Measurements from ENCODE around the gene RNF144A. TPM values are rescaled to one million over a fixed set of nuclear protein-coding genes. Genes with fewer than 3 reads are reported as not detected.
A peak's percentile ranks its signal among the peaks of the same experiment; 100 is the strongest.

RNF144A gene
- total and polyA plus RNA-seq, 2 experiments from 2014 or later = 2.8 to 14.7 TPM

DNA sequence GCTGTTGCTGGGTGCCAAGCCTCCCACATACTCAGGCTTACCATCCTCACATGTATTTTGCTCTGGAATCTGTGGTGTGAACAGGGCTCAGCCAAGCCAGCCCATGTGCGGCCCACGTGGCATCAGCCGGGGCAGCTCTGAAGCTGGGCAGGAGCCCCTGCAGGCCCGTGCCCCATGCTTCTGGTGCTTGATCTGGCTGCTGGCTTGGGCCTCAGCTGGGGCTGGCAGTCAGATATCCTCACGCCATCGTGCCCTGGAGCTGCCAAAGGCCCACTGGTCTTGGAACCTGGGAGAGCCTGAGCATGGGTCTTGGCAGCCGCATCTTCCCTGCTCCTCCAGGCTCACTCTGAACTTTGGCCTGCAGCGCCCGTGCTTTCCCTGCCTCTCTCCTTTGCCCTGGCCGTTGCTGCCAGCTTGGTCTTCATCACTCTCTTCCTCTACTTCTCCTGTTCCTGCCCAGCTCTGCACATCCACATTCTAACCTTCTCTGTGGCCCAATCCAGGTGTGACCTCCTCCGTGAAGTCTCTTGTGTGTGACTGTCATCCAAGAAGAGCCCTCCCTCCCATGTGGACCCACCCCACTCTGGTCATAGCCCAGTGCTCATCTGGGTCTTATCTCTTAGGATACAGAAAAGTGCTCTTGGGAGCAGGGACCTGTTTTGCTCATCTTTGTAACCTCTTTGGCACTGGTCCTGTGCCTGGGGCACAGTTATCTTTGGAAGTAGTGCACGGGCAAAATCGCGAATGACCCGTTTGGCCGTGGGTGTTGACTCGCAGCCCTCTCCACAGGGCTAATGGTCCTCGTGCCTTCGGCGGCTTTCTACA is 116.1 kb downstream of the RNF144A start:
- no peak overlapping the region for H3K27ac Mint-ChIP-seq
- no peaks in the 10 kb centered on the region for H3K27me3 ChIP-seq (ENCODE audit: insufficient read depth)
- no peaks in the 10 kb centered on the region for H3K36me3 ChIP-seq (ENCODE audit: insufficient read depth)
- H3K4me1 Mint-ChIP-seq = no peaks in the 10 kb centered on the region; the same call in 2 of the 3 replicates
- H3K4me3 ChIP-seq = no peak overlapping the region
- no peak overlapping the region for H3K4me2 ChIP-seq
- no peaks in the 10 kb centered on the region for H3K4me1 ChIP-seq (ENCODE audit: insufficient read depth)
- H3K9me3 Mint-ChIP-seq = no peaks in the 10 kb centered on the region
- H3F3A ChIP-seq (replicated peaks; ENCODE audit: low read depth) = no peaks in the 10 kb centered on the region
- H2AFZ ChIP-seq = no peak overlapping the region
- DNase-seq (ENCODE audit: low spot score) (no peak), ATAC-seq (no peak)
- peaks cover 2% of the 10 kb centered on the region for H3K27me3 Mint-ChIP-seq (ENCODE audit: insufficient read depth, low read depth, poor library complexity)
- H4K20me1 ChIP-seq (replicated peaks; ENCODE audit: insufficient read depth) = no peaks in the 10 kb centered on the region
- H3K79me2 ChIP-seq (replicated peaks; ENCODE audit: insufficient read depth) = no peaks in the 10 kb centered on the region
- peaks cover 12% of the 10 kb centered on the region; the same call in 2 of the 3 replicates for H3K36me3 Mint-ChIP-seq (ENCODE audit: low read depth)
- H3K27ac ChIP-seq (ENCODE audit: low read depth) = no peak overlapping the region
- TF ChIP-seq ZNF114 (CRISPR knock-in tag; IDR thresholded peaks at IDR 0.05) = no peak
- TF ChIP-seq, protein P1, sequence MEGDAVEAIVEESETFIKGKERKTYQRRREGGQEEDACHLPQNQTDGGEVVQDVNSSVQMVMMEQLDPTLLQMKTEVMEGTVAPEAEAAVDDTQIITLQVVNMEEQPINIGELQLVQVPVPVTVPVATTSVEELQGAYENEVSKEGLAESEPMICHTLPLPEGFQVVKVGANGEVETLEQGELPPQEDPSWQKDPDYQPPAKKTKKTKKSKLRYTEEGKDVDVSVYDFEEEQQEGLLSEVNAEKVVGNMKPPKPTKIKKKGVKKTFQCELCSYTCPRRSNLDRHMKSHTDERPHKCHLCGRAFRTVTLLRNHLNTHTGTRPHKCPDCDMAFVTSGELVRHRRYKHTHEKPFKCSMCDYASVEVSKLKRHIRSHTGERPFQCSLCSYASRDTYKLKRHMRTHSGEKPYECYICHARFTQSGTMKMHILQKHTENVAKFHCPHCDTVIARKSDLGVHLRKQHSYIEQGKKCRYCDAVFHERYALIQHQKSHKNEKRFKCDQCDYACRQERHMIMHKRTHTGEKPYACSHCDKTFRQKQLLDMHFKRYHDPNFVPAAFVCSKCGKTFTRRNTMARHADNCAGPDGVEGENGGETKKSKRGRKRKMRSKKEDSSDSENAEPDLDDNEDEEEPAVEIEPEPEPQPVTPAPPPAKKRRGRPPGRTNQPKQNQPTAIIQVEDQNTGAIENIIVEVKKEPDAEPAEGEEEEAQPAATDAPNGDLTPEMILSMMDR (conservative IDR thresholded peaks at IDR 0.05; ENCODE audit: low read depth in 2 of 2) = no peak
- no peak for TF ChIP-seq JUNB (IDR thresholded peaks at IDR 0.05; ENCODE audit: unreplicated experiment)
- no peak for TF ChIP-seq EZH2 (IDR thresholded peaks at IDR 0.05; ENCODE audit: low read depth, unreplicated experiment)
- no peak for TF ChIP-seq ZNF331 (CRISPR knock-in tag; IDR thresholded peaks at IDR 0.05; ENCODE audit: low read depth)
- TF ChIP-seq, protein P2, sequence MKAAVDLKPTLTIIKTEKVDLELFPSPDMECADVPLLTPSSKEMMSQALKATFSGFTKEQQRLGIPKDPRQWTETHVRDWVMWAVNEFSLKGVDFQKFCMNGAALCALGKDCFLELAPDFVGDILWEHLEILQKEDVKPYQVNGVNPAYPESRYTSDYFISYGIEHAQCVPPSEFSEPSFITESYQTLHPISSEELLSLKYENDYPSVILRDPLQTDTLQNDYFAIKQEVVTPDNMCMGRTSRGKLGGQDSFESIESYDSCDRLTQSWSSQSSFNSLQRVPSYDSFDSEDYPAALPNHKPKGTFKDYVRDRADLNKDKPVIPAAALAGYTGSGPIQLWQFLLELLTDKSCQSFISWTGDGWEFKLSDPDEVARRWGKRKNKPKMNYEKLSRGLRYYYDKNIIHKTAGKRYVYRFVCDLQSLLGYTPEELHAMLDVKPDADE (IDR thresholded peaks at IDR 0.05) = no peak
- no peak for TF ChIP-seq CREB1 (CRISPR knock-in tag; IDR thresholded peaks at IDR 0.05; ENCODE audit: low read depth)
- no peak for TF ChIP-seq NANOG (IDR thresholded peaks at IDR 0.05; ENCODE audit: borderline replicate concordance)
- no peak for TF ChIP-seq POLR2AphosphoS5 (IDR thresholded peaks at IDR 0.05; ENCODE audit: low read depth)
- H3K4me3 Mint-ChIP-seq = no peak overlapping the region
- no peaks in the 10 kb centered on the region for H3K9me2 ChIP-seq (ENCODE audit: insufficient read depth)

DNA sequence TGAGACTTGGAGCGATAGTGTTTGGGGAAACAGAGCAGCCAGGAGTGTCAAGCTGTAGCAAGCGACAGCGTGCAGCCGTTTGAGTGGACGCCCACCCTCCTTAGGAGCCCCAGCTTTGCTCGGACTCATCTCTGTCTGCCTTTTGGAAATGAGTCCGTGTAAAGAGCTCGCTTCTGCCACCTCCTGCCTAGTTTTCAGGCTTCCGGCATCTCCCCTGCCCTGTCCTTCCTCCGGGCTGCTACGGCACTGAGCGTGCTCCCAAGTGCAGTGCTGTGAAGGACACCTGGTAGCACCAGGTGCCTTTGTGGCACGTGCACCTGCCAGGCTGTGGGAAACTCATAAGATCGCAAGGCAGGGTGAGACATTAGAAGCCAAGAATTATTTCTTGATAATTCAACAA is 117.1 kb downstream of the RNF144A start:
- H3K79me2 ChIP-seq (replicated peaks; ENCODE audit: insufficient read depth) = no peaks in the 10 kb centered on the region
- ATAC-seq (peak; percentile 74), DNase-seq (ENCODE audit: low spot score) (peak; percentile 49)
- H3K36me3 ChIP-seq (ENCODE audit: insufficient read depth) = no peaks in the 10 kb centered on the region
- H3K4me2 ChIP-seq = no peak overlapping the region
- no peaks in the 10 kb centered on the region for H3K4me1 ChIP-seq (ENCODE audit: insufficient read depth)
- no peaks in the 10 kb centered on the region for H3K9me2 ChIP-seq (ENCODE audit: insufficient read depth)
- no peaks in the 10 kb centered on the region for H3K27me3 ChIP-seq (ENCODE audit: insufficient read depth)
- H3K4me3 Mint-ChIP-seq = no peak overlapping the region
- peaks cover 14% of the 10 kb centered on the region; the same call in 2 of the 3 replicates for H3K36me3 Mint-ChIP-seq (ENCODE audit: low read depth)
- H3K27me3 Mint-ChIP-seq (ENCODE audit: insufficient read depth, low read depth, poor library complexity) = peaks cover 2% of the 10 kb centered on the region
- no peaks in the 10 kb centered on the region for H4K20me1 ChIP-seq (replicated peaks; ENCODE audit: insufficient read depth)
- H3K27ac ChIP-seq (ENCODE audit: low read depth) = no peak overlapping the region
- TF ChIP-seq, protein P1 (conservative IDR thresholded peaks at IDR 0.05; ENCODE audit: low read depth in 2 of 2) = peak in 1 of 2 experiments; percentile 61; a peak in 3 of 4 replicates
- no peak for TF ChIP-seq JUNB (IDR thresholded peaks at IDR 0.05; ENCODE audit: unreplicated experiment)
- H3K4me3 ChIP-seq = no peak overlapping the region
- H3K27ac Mint-ChIP-seq = peak overlapping the region; percentile 26; the same call in 1 of the 2 replicates
- no peaks in the 10 kb centered on the region for H3F3A ChIP-seq (replicated peaks; ENCODE audit: low read depth)
- H2AFZ ChIP-seq = no peak overlapping the region
- no peaks in the 10 kb centered on the region; the same call in 2 of the 3 replicates for H3K9me3 Mint-ChIP-seq
- no peaks in the 10 kb centered on the region for H3K4me1 Mint-ChIP-seq
